Activated effector memory CD4-positive, alpha-beta T cell treated with Interleukin-2 at 50 U/mL for 16 hours (primary cell): Measurements from ENCODE around the gene PERP.
"Not testable (repeated sequence)": the region's sequence is repeated elsewhere in the genome, so short reads cannot be mapped to it uniquely, and the experiment has no call there.

Experiments
- DNase-seq: peaks from one replicate; pipeline ENCODE4 v3.0.0-alpha.2; 2020

PERP gene

DNA sequence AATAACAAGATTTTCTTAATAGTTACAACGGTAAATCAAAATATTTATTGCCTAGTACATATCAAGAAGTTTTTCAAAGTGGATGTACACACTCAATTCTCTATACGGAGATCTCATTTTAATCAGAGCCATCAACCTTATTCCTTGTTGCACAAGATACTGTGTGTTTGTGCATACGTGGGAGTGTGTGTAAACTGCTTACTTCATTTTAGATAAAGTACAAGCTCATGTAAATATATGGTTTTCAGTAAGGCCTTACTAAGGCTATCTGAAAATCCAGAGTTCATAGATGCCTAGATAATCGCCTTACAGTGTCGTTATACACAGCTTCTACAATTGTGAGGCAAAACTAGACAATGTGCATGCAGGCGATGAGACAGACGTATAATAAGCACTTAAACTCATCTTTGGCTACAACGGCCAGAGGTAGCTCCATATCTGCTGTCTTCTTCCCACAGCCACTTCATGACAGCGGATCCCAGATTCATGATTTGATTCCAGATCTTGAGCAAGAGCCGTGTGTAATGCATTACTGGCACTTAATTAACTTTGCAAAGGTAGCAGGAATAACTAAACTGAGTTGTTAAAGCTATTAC, 2.5 kb downstream of the PERP start:
- no peak for DNase-seq

- DNase-seq = no peak
Measured at GRCh38 chr6:138103871-138104270, 3.3 kb downstream of the PERP start.

DNA sequence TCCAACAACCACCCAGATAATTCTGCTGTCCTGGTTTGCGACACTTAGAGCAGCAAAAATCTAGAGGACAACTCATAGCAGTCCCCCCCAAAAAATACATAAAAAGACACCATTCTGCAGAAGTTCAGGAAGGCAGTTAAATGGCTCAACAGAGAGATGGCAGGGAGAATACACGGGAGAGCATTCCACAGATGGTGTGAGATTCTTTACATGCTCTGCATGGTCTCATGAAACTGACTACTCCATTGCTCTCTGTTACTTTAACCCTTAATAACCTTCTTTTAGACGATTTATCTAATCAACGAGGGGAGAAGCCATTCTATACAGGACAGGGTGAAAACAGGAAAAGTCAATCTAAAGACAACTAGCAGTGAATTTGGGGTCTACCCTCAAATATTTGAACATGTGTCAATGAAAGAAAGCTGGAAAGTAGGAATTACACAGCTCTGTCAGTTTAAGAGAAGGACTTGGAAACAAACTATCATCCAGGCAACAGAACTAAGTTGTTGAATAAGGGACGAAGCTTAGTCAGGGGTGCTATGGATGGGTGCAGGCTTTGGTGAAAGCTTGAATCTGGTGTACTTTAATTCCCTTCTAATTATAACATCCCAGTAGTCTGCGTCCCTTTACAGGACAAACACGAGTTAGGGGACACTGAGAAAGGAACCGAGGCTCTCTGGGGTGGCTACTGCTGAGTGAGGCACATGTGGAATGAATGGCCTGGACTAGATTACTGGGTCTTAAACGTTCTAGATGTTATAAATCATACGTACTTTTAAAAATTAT, 5.1 kb downstream of the PERP start:
- no peak for DNase-seq

DNA sequence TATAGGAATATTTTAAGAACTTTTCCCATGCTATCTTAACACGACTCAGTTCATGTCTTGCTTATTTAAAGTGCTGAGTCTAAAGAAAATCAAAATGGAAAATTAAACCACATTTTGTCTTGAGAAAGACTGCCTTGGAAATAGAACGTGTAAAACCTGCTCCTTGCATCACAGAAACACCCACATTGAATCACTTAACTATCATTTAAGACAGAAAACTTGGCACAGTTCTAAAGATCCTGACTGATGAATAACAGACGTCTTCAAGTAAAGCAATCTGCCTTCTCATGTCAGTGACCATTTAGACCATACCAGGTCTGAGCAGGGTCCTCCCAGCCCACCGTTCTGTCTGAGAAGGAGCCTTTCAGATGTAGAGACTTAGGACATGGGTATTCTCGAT, 7.4 kb downstream of the PERP start:
- DNase-seq = no peak

GRCh38 chr6:138098306-138098705, 8.9 kb downstream of the PERP start:
- no peak for DNase-seq

GRCh38 chr6:138094260-138094659, 13.0 kb downstream of the PERP start:
- DNase-seq = no peak

GRCh38 chr6:138093632-138094031, 13.6 kb downstream of the PERP start:
- no peak for DNase-seq

GRCh38 chr6:138092686-138093085, 14.5 kb downstream of the PERP start:
- no peak for DNase-seq

- DNase-seq = no peak
Measured at GRCh38 chr6:138089325-138089724, 17.9 kb downstream of the PERP start.

DNA sequence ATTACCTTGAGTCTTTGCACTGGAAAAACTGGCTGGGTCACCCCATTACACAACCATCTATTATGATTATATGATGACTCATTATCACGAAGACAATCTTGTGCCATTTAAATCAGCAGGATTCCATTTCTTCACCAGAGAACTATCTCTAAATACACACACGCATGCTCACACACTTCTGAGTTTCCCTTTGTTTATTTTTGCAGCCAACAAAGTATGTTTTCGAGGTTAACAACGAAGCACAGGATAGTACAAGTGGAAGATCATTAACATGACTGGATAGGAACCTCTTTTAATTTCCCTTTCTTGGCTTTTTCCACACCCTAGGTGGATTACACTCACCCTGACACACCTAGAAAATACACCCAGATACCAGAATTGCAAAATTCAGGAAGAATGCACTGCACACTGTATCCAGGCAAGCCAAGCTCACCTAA, 18.9 kb downstream of the PERP start:
- no peak for DNase-seq

- no peak for DNase-seq
Measured at GRCh38 chr6:138087593-138088325, 19.5 kb downstream of the PERP start.

GRCh38 chr6:138086573-138087196, 20.5 kb downstream of the PERP start:
- no peak for DNase-seq

DNA sequence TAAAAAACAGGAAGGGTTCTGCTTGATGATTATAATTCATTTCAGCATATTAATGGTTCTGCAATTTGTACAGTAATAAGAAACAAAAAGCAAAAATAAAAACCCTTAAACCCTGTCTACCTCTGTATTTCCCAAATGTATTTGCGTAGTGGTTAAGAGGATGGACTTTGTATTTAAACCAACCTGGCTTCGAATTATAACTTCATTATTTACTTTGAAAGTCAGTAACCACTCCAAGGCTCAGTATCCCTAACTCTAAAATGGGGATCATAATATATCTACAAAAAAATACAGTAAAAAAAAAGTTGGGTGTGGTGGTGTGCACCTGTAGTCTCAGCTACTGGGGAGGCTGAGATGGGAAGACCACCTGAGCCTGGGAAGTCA, 21.4 kb downstream of the PERP start:
- DNase-seq = no peak

- DNase-seq = no peak
Measured at GRCh38 chr6:138084904-138085838, 22.0 kb downstream of the PERP start.

- DNase-seq = no peak
Measured at GRCh38 chr6:138082232-138082631, 25.0 kb downstream of the PERP start.

GRCh38 chr6:138079556-138079955, 27.7 kb downstream of the PERP start:
- DNase-seq = not testable (repeated sequence)

DNA sequence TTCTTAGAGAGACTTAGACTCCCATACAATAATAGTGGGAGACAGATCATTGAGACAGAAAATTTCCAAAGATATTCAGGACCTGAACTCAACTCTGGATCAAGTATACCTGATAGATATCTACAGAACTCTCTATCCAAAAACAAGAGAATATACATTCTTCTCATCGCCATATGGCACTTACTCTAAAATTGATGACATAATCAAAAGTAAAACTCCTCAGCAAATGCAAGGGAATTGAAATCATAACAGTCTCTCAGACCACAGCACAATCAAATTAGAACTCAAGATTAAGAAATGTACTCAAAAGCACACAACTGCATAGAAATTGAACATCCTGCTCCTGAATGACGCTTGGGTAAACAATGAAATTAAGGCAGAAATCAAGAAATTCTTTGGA, 28.7 kb downstream of the PERP start:
- DNase-seq = no peak

GRCh38 chr6:138073264-138073663, 34.0 kb downstream of the PERP start:
- DNase-seq = no peak

DNA sequence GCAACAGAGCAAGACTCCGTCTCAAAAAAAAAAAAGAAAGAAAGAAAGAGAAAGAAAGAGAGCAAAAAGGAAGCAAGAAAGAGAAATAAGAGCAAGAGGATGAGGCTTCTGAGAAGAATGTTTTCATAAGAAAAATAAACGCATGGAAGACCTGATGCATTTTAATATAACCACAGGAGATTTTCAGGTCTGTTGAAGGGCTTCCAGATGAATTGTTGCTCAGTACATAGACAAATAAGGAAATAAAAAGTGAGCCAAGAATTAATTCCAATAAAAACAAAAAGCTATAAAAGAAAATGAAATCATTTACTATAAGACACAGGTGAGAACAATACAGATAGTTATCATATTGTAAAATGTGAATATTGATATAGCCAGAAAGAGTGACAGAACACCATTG, 43.5 kb downstream of the PERP start:
- DNase-seq = no peak

DNA sequence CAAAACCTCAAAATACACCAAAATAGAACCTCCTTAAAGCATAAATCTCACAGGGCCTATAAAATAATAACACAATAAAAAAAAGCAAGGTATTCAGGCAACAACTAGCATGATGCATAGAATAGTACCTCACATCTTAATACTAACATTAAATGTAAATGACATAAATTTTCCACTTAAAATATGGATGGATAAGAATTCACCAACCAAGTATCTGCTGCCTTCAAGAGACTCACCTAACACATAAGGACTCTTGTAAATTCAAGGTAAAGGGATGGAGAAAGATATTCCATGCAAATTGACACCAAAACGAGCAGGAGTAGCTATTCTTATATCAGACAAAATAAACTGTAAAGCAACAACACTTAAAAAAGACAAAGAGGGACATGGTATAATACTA, 52.2 kb downstream of the PERP start:
- DNase-seq = no peak

- DNase-seq = no peak
Measured at GRCh38 chr6:138052783-138053182, 54.4 kb downstream of the PERP start.

DNA sequence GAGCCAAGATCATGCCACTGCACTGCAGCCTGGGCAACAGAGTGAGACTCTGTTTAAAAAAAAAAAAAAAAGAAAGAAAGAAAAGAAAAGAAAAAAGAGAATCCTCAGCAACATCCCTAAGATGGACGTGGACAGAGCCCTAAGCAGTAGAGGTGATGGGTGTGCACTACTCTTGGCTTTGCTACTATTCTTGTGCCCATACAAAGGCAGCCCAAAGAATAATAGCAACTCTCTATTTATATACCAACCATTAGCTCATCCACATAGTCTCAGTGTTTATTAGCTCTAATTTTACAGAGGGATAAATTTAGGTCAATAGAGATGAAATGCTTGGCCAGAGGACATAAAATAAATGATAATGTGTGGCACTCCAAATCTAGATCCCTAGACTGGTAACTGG, 62.2 kb downstream of the PERP start:
- no peak for DNase-seq
